Measurements from ENCODE around the gene CDH1.
A peak's percentile ranks its signal among the peaks of the same experiment; 100 is the strongest.

The CDH1 gene

GRCh38 chr16:68790944-68791343 is 53.9 kb downstream of the CDH1 start:
- Histone ChIP-seq H3K27me3 (ENCODE audit: control insufficient read depth, insufficient read depth, low read length) (no peaks in the 10 kb centered on the region), H3K4me3 (ENCODE audit: low read depth, low read length) (no peak overlapping the region), H3K36me3 (ENCODE audit: control insufficient read depth, insufficient read depth, low read length) (peaks cover 1% of the 10 kb centered on the region; the same call in 1 of the 2 replicates), H3K4me1 (ENCODE audit: control insufficient read depth, insufficient read depth, low read length) (peaks cover 34% of the 10 kb centered on the region), H3K9me3 (ENCODE audit: control insufficient read depth, insufficient read depth, low read depth, low read length) (no peaks in the 10 kb centered on the region), H3K27ac (ENCODE audit: low read depth, low read length) (peak overlapping the region; percentile 73), H3K9ac (ENCODE audit: low read length) (peak overlapping the region; percentile 49)

GRCh38 chr16:68792465-68793324 is 55.6 kb downstream of the CDH1 start:
- no peak overlapping the region for H3K4me3 ChIP-seq (ENCODE audit: low read depth, low read length)
- H3K4me1 ChIP-seq (ENCODE audit: control insufficient read depth, insufficient read depth, low read length) = peaks cover 34% of the 10 kb centered on the region
- H3K27me3 ChIP-seq (ENCODE audit: control insufficient read depth, insufficient read depth, low read length) = no peaks in the 10 kb centered on the region
- no peak overlapping the region for H3K27ac ChIP-seq (ENCODE audit: low read depth, low read length)
- no peaks in the 10 kb centered on the region for H3K36me3 ChIP-seq (ENCODE audit: control insufficient read depth, insufficient read depth, low read length)
- H3K9ac ChIP-seq (ENCODE audit: low read length) = no peak overlapping the region
- H3K9me3 ChIP-seq (ENCODE audit: control insufficient read depth, insufficient read depth, low read depth, low read length) = no peaks in the 10 kb centered on the region

GRCh38 chr16:68793401-68793857 is 56.3 kb downstream of the CDH1 start:
- no peak overlapping the region for H3K27ac ChIP-seq (ENCODE audit: low read depth, low read length)
- no peaks in the 10 kb centered on the region for H3K27me3 ChIP-seq (ENCODE audit: control insufficient read depth, insufficient read depth, low read length)
- no peaks in the 10 kb centered on the region for H3K9me3 ChIP-seq (ENCODE audit: control insufficient read depth, insufficient read depth, low read depth, low read length)
- H3K4me3 ChIP-seq (ENCODE audit: low read depth, low read length) = no peak overlapping the region
- peaks cover 39% of the 10 kb centered on the region for H3K4me1 ChIP-seq (ENCODE audit: control insufficient read depth, insufficient read depth, low read length)
- no peaks in the 10 kb centered on the region for H3K36me3 ChIP-seq (ENCODE audit: control insufficient read depth, insufficient read depth, low read length)
- H3K9ac ChIP-seq (ENCODE audit: low read length) = no peak overlapping the region

GRCh38 chr16:68798398-68798797 is 61.3 kb downstream of the CDH1 start:
- H3K27ac ChIP-seq (ENCODE audit: low read depth, low read length) = no peak overlapping the region
- H3K4me3 ChIP-seq (ENCODE audit: low read depth, low read length) = no peak overlapping the region
- H3K9me3 ChIP-seq (ENCODE audit: control insufficient read depth, insufficient read depth, low read depth, low read length) = no peaks in the 10 kb centered on the region
- H3K4me1 ChIP-seq (ENCODE audit: control insufficient read depth, insufficient read depth, low read length) = peaks cover 25% of the 10 kb centered on the region
- H3K36me3 ChIP-seq (ENCODE audit: control insufficient read depth, insufficient read depth, low read length) = peaks cover 16% of the 10 kb centered on the region
- H3K9ac ChIP-seq (ENCODE audit: low read length) = no peak overlapping the region
- H3K27me3 ChIP-seq (ENCODE audit: control insufficient read depth, insufficient read depth, low read length) = no peaks in the 10 kb centered on the region

GRCh38 chr16:68800257-68800875 is 63.3 kb downstream of the CDH1 start:
- H3K4me3 ChIP-seq (ENCODE audit: low read depth, low read length) = no peak overlapping the region
- no peaks in the 10 kb centered on the region for H3K27me3 ChIP-seq (ENCODE audit: control insufficient read depth, insufficient read depth, low read length)
- H3K4me1 ChIP-seq (ENCODE audit: control insufficient read depth, insufficient read depth, low read length) = peaks cover 23% of the 10 kb centered on the region
- no peak overlapping the region for H3K27ac ChIP-seq (ENCODE audit: low read depth, low read length)
- no peaks in the 10 kb centered on the region for H3K9me3 ChIP-seq (ENCODE audit: control insufficient read depth, insufficient read depth, low read depth, low read length)
- peaks cover 18% of the 10 kb centered on the region for H3K36me3 ChIP-seq (ENCODE audit: control insufficient read depth, insufficient read depth, low read length)
- H3K9ac ChIP-seq (ENCODE audit: low read length) = no peak overlapping the region

GRCh38 chr16:68802190-68802589 is 65.1 kb downstream of the CDH1 start:
- peaks cover 24% of the 10 kb centered on the region for H3K36me3 ChIP-seq (ENCODE audit: control insufficient read depth, insufficient read depth, low read length)
- peaks cover 23% of the 10 kb centered on the region for H3K4me1 ChIP-seq (ENCODE audit: control insufficient read depth, insufficient read depth, low read length)
- no peak overlapping the region for H3K27ac ChIP-seq (ENCODE audit: low read depth, low read length)

GRCh38 chr16:68806422-68806821 is 69.3 kb downstream of the CDH1 start:
- H3K27me3 ChIP-seq (ENCODE audit: control insufficient read depth, insufficient read depth, low read length) = no peaks in the 10 kb centered on the region
- no peak overlapping the region for H3K27ac ChIP-seq (ENCODE audit: low read depth, low read length)
- H3K9me3 ChIP-seq (ENCODE audit: control insufficient read depth, insufficient read depth, low read depth, low read length) = no peaks in the 10 kb centered on the region
- no peaks in the 10 kb centered on the region; the same call in 1 of the 2 replicates for H3K4me1 ChIP-seq (ENCODE audit: control insufficient read depth, insufficient read depth, low read length)
- no peak overlapping the region for H3K9ac ChIP-seq (ENCODE audit: low read length)
- H3K36me3 ChIP-seq (ENCODE audit: control insufficient read depth, insufficient read depth, low read length) = peaks cover 57% of the 10 kb centered on the region
- no peak overlapping the region for H3K4me3 ChIP-seq (ENCODE audit: low read depth, low read length)

More at GRCh38 chr16:68802190-68802589, 65.1 kb downstream of the CDH1 start:
- H3K9me3 ChIP-seq (ENCODE audit: control insufficient read depth, insufficient read depth, low read depth, low read length) = no peaks in the 10 kb centered on the region
- no peak overlapping the region for H3K9ac ChIP-seq (ENCODE audit: low read length)
- H3K4me3 ChIP-seq (ENCODE audit: low read depth, low read length) = no peak overlapping the region
- H3K27me3 ChIP-seq (ENCODE audit: control insufficient read depth, insufficient read depth, low read length) = no peaks in the 10 kb centered on the region

- Histone ChIP-seq H3K9me3 (ENCODE audit: control insufficient read depth, insufficient read depth, low read depth, low read length) (no peaks in the 10 kb centered on the region), H3K9ac (ENCODE audit: low read length) (no peak overlapping the region), H3K36me3 (ENCODE audit: control insufficient read depth, insufficient read depth, low read length) (peaks cover 57% of the 10 kb centered on the region), H3K4me3 (ENCODE audit: low read depth, low read length) (no peak overlapping the region), H3K27me3 (ENCODE audit: control insufficient read depth, insufficient read depth, low read length) (no peaks in the 10 kb centered on the region), H3K4me1 (ENCODE audit: control insufficient read depth, insufficient read depth, low read length) (no peaks in the 10 kb centered on the region; the same call in 1 of the 2 replicates), H3K27ac (ENCODE audit: low read depth, low read length) (no peak overlapping the region)
Observed at GRCh38 chr16:68806981-68807380, 69.9 kb downstream of the CDH1 start.

GRCh38 chr16:68814516-68814915 is 77.4 kb downstream of the CDH1 start:
- H3K4me3 ChIP-seq (ENCODE audit: low read depth, low read length) = no peak overlapping the region
- no peaks in the 10 kb centered on the region for H3K27me3 ChIP-seq (ENCODE audit: control insufficient read depth, insufficient read depth, low read length)
- H3K36me3 ChIP-seq (ENCODE audit: control insufficient read depth, insufficient read depth, low read length) = peaks cover 89% of the 10 kb centered on the region

GRCh38 chr16:68823401-68824135 is 86.5 kb downstream of the CDH1 start:
- peaks cover 2% of the 10 kb centered on the region; the same call in 1 of the 2 replicates for H3K9me3 ChIP-seq (ENCODE audit: control insufficient read depth, insufficient read depth, low read depth, low read length)
- H3K27me3 ChIP-seq (ENCODE audit: control insufficient read depth, insufficient read depth, low read length) = no peaks in the 10 kb centered on the region
- H3K9ac ChIP-seq (ENCODE audit: low read length) = no peak overlapping the region
- H3K4me1 ChIP-seq (ENCODE audit: control insufficient read depth, insufficient read depth, low read length) = no peaks in the 10 kb centered on the region; the same call in 1 of the 2 replicates
- H3K4me3 ChIP-seq (ENCODE audit: low read depth, low read length) = no peak overlapping the region
- H3K27ac ChIP-seq (ENCODE audit: low read depth, low read length) = 0 out of 2 replicates have a peak overlapping the region, but pooled peaks have one; percentile 59
- peaks cover 77% of the 10 kb centered on the region for H3K36me3 ChIP-seq (ENCODE audit: control insufficient read depth, insufficient read depth, low read length)

More at GRCh38 chr16:68814516-68814915, 77.4 kb downstream of the CDH1 start:
- no peak overlapping the region for H3K27ac ChIP-seq (ENCODE audit: low read depth, low read length)
- H3K9me3 ChIP-seq (ENCODE audit: control insufficient read depth, insufficient read depth, low read depth, low read length) = no peaks in the 10 kb centered on the region
- no peaks in the 10 kb centered on the region for H3K4me1 ChIP-seq (ENCODE audit: control insufficient read depth, insufficient read depth, low read length)
- H3K9ac ChIP-seq (ENCODE audit: low read length) = no peak overlapping the region
